ENCODE data around the gene CDYL.
A peak's percentile ranks its signal among the peaks of the same experiment; 100 is the strongest.
"Not testable (repeated sequence)": the region's sequence is repeated elsewhere in the genome, so short reads cannot be mapped to it uniquely, and the experiment has no call there.

The CDYL gene

DNA sequence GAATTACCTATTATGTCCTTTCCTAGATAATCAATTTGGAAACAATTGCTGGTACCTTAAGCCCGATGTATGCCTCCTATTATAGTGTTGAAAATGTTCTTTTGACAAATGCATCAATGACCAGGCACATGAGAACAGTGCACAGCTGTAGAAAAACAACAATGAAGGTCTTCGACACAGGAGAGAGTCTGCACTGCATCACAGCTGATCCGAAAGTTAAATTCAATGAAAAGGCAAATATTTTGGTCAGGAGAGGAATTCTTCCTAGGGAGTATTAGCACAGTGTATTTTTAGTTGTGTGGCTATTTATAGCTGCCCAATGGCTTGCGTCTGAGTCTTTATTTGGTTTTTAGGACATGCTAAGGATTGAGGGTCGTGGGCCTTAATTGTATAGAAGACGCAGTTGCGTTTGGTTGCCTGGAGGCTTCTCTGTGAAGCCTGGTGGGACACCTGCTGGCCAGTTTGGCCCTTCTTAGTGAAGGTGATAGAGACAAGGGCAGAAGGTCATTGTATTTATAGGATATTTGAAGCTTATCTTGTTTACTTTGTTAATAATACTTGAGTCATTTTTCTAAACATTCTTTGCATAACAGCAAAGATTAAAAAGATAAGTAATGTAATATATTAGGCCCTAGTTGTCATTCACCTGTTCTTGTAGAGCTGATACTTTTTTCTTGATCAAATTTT is 72.3 kb downstream of the CDYL start:
- peak; percentile 6 for DNase-seq

DNA sequence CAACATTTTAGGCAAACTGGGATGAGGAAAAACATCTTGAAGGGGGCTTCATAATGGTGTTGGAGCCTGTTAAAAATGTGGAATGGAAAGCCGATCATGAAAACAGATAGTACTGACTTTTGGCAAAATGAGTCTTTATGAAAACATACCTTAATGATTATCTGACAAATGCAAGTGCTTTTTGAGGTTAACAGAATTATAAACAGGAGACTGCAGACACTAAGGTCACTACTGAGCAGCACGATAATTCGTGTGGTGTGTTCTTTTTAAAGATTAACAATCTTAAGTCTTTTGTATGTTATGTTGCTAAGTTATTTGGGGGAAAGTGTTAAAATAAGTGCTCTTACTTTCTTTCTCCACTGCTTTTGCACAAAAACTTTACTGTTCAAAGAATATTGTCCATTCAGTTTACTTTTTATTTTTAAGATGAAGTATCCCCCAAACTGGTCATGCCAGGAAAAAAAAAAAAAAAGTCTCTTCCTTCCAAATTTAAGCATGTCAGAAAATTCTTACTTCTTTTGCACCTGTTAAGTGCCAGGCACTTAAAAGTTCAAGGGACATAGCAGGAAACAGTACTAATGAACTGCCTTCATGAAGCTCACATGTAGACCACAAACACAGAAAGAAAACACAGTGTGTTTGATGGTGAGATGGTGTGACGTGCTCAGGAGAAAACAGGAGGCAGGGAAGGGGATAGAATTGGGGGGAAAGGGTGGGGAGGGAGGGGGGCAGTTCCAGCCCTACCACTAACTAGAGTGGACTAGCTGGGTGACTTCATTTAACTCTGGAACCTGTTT is 73.2 kb downstream of the CDYL start:
- DNase-seq, result no peak

DNA sequence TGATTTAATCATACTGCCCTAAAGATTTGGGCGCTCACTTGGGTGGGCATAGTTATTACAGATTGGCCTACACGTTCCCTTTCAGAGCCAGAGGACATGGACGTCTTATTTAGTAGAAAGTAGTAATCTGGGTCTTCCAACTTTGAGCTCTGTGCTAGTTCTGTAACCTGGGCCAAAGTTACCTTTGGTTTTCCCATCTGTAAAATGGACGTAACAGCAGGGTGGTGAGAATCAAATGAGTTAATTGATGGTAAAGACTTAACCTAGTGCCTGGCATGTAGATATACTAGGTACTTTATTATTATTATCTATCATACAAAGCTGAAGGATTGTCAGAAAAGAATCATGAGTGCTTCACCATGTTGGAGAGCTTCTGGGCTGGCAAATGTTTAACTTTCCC is 74.8 kb downstream of the CDYL start:
- no peak for DNase-seq

DNA sequence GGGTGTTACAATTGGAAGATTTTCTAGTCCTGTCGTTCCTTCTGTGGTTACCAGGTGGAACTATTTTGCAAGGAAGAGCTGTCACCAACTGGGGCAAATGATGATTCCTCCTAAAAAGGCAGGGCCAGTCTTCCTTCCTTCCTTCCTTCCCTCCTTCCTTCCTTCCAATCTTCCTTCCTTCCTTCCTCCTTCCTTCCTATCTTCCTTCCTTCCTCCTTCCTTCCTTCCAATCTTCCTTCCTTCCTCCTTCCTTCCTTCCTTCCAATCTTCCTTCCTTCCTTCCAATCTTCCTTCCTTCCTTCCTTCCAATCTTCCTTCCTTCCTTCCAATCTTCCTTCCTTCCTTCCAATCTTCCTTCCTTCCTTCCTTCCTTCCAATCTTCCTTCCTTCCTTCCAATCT is 76.0 kb downstream of the CDYL start:
- DNase-seq, result not testable (repeated sequence)

DNA sequence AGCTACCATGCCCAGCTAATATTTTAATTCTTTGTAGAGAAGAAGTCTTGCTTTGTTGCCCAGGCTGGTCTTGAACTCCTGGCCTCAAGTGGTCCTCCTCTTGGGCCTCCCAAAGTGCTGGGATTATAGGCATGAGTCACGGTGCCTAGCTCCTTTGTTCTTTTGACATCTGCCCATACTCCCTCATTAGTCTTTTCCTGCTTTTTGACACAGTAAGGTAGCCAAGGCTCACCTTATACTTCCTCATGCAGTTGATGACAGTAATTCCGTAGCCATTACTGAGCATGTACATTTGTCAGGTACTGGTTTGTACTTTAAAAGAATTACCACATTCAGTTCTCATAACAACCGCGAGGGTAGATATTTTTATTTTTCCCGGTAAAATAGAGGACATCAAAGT is 76.7 kb downstream of the CDYL start:
- no peak for DNase-seq

DNA sequence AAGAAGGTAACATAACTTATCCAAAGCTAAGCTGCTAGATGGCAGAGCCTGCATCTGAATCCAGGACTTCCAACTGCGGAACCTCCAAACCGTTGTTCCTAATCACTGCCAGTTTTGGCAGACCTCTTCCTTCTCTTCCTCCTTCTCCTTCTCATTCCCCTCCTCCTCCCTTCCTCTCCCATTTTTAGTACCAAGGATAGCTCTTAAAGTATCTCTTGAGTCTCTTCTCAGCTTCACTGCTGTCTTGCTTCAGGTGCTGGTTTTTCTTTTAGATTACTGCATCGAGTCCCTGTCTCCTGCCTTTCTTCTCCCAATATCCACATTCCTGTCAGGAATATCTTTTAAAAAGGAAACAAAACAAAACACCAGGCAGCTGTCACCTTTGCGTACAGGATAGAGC is 77.1 kb downstream of the CDYL start:
- no peak for DNase-seq

DNA sequence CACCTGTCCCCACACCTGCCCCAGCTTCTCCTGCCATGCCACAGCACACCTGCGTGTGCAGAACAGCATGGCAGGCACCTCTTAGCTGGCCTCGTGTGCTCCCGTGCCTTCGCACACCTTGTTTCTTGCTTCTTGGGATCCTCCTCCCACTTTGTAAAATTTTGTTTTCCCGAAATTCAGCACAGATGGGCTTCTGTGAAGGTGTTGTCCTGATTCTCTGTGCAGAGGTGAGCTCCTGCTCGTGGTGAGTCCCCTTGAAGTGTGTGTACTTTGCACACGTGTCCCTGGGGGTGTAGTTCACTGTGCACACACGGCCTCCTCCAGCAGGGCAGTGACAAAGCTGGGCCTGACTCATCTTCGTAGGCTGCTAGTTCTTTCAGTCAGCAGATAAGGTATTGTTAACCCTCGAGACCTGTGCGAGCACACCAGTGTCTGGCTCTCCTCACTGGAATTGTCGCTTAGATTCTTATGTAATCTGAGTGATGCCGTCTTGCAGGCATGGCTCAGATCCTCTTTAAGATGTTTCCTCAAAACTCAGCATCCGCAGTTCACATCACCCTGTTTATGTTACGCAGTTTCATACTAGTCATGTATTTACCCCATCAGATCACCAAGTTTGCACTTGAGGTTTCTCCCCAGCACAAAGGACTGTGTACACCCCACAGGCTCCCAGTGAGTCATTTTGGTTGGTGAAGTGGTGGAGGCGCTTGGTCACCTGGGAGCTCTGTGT is 77.7 kb downstream of the CDYL start:
- no peak for DNase-seq

DNA sequence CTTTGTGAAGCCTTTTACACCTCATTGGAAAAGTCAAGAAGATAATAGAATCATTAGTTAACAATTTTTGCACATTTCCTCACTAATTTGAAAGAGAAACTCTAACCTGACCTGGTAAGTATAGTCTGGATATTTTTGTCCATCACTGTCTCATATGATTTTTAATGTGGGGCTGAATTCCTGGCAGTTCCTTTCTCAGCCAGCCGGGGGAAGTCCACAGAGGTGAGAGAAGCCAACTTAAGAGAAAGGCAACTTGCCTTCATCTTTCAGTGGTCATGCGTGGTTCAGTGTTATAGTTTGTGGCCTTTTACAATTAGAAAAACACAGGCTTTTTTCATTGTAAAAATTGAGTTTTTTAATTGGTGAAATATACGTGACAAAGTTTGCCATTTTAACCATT is 80.6 kb downstream of the CDYL start:
- no peak for DNase-seq

DNA sequence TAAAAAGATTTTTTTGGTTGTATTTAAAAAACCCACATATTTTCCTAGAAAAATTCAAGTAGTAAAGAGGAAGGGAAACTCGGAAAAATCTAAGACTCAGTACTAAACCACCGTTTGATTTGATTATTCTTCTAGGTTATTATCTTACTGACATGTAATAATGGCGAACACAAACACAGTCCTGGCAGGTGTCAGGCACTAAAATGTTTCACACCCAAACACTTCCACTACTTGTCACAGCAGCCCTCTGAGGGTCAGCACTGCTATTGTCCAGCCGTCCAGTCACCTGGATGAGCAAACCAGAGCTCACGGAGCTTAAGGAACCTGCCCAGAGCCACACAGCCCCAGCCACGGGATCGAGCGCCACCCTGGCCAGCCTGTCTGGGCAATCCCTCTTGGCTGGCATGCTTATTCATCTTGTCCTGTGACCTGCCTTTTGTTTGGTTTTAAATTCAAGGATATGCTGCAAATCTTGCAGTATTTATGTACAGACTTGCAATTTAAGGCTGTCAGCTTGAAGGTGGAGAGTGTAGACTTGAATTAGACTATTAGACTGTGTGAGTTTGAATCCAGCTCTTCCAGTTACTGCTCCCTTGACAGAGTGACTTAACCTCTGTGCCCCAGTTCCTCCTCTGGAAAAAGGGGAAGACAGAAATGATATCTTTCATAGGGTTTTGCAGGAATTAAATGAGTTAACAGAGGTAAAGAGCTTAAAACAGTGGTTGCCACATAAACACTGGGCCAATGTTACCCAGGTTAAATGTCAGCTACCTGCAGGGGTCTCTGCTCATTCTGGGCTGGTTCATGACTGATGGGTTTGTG is 82.2 kb downstream of the CDYL start:
- no peak for DNase-seq

DNA sequence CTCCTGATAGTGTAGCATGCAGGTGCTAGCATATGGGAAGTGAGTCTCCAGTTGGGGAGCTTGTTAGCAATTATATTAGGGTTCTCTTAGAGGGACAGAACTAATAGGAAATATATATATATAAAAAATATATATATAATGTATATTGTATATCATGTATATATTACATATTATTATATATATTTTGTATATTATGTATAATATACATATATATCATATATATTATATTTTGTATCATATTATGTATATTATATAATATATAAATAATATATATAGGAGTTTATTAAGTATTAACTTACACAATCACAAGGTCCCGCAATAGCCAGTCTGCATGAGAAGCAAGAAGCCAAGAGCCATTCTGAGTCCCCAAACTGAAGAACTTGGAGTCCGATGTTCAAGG is 84.2 kb downstream of the CDYL start:
- DNase-seq, result no peak

DNA sequence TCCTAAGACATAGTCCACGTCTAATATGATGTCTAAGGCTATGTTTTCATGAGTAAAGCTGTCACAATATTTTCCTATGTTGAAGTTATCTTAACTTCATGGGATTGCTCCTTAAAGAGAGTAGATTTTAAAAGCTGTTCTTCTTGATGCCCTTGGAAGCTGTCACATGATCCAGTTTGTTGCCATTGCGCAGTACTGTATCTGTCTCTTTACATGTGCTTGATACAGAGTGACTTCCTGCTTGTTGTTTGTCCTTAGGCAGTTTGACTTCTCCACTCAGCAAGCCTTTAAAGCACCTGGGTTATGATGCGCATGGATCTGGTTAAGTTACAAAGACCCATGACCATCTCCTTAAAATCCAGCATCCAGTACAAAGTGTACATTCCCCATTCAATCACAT is 85.4 kb downstream of the CDYL start:
- DNase-seq, result no peak

DNA sequence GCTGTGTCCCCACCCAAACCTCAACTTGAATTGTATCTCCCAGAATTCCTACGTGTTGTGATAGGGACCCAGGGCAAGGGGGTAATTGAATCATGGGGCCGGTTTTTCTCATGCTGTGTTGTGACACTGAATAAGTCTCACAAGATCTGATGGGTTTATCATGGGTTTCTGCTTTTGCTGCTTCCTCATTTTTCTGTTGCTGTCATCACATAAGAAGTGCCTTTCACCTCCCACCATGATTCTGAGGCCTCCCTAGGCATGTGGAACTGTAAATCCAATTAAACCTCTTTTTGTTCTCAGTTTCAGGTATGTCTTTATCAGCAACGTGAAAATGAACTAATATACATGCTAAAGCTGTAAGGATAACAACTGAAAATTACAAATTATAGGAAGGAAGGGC is 88.3 kb downstream of the CDYL start:
- no peak for DNase-seq

DNA sequence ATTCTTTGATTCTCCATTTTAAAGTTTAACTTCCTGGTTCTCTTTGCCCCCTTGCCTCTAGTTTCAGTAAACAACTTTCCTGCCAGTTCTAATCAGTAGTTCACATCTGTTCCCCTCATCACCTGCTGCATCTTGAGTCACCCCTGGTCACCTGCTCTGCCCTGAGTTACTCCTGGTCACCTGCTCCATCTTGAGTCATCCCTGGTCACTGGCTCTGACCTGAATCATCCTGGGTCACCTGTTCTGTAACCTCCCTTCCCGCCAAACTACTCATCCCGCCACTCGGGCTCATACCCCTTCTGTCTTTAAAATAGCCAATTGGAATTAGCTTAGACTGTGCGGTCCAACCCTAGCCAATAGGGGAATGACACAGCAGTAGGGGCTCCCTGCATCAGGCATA is 88.8 kb downstream of the CDYL start:
- DNase-seq, result not testable (repeated sequence)

DNA sequence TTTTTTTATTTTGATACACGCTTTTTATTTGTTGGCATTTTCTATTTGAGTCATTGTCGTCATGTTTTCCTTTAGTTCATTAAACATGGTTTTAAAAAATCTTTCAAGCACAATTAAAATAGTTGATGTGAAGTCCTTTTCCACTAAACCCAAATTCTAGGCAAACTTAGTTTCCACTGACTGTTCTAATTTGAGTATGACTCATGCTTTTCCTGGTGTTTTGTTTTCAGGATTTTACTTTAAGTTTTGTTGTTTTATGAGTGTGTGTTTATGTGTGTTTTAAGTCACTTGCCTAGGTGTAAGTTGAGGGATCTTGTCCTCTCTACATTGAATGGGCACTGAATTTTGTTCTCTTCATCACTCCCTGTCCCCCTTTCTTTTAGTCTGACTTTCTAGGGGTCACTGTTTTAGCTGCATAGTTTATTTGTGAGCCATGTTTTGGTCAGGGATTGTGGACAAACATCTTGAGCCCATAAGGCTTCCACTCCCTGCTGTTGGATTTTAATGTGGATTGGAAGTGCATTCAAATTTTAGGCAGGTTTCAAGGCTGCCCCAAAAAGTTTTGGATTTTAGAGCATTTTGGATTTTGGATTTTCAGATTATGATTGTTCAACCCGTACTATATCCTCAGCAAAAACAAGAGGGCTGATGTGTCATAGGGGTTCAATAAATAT is 94.8 kb downstream of the CDYL start:
- DNase-seq, result no peak

DNA sequence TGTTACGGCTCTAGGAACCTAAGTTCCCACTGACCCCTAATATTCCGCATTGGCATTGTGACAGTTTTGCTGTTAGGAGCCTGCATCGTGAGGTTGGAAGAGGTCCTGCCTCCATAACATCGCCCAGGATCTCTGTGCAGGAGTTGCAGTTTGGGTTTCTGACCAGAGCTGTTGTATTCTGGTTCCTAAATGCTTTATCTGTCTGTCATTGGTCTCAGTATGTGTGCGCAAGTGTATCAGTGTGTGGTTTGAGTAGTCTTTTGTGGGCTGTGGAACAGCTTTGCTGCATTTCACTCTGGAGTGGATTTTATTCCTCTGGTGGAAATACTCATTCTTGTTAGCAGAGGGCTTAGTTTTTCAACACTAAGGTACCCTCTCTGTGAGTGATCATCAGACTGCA is 95.6 kb downstream of the CDYL start:
- DNase-seq, result no peak

DNA sequence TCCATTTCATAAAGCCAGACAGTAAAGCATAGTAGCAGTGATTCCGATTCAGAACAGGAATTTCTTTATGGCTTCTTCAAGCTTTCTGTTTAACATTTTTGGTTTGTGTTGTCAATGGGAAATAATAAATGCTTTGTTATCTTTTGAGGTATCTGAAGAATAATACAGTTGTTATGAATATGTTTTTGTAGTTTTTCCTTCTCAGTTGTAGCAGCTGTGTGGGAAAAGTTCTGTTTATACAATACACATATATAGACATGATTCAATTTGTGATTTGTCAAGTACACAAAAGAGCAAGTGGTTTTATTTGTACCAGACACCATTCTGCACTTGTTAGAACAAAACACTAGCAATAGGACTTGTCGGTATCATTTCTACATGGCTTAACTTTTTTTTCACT is 96.6 kb downstream of the CDYL start:
- DNase-seq, result no peak

DNA sequence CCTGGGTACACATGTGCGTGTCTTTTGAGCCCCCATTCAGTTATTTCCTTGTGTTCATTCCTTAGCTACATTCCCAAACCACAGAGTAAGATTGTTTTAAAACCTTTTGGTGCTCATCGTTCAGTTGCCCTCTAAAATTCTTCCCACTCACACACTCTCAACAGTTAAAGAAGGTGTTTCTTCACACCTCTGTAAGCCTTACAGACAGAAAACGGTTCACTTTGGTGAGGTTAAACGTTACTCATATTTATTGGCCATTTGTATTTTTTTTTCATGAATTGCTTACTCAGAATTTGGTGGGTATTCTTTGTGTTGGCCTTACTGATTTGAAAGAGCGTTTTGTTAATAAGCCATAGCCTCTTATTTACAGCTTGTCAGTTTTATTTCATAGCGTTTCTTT is 97.7 kb downstream of the CDYL start:
- DNase-seq, result no peak

DNA sequence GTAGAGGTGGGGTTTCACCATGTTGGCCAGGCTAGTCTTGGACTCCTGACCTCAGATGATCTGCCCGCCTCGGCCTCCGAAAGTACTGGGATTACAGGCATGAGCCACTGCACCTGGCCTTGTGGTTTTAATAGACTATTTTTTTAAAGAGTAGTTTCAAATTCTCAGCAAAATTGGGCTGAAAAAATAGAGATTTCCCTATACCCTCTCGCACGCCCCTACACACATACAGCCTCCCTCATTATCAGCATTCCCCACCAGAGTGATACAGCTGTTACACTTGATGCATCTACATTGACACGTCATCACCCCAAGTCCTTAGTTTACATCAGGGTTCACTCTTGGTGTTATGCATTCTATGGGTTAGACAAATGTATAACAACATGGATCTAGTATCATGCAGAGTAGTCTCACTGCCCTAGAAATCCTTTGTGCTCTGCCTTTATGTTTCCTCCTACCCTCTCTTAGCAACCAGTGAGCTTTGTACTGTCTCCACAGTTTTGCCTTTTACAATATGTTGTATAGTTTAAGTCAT is 103.6 kb downstream of the CDYL start:
- no peak for DNase-seq

DNA sequence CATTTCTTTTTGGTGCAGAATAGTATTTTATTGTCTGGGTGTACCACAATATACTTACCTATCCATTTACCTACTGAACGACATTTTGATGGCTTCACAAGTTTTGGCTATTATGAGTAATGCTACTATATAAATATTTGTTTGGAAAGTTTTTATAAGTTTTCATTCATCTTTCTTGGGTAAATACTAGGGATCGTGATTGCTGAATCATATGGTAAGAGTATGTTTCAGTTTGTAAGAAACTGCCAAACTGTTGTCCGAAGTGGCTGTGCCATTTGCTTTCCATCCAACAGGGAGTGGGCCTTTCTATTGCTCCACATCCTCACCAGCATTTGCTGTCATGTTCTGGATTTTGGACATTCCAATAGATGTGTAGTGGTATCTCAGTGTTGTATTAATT is 104.2 kb downstream of the CDYL start:
- DNase-seq, result no peak

DNA sequence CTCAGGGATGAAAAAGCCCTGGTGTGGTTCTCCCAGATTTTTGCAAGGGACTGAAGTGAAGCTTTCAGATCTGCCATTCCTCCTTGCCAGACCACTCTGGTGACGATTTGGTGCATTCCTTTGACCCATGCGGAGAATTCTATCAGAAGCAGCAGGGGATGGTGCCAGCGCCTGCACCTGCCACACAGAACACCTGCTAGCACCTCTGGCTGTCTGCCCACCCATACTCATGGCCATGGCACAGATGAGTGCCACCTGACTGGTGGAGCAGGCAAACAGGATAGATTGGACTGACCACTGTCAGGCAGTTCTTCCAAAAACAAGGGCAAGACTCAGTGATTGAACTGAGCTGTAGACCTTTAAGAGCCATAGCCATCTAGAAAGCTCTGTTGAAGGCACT is 107.1 kb downstream of the CDYL start:
- no peak for DNase-seq

DNA sequence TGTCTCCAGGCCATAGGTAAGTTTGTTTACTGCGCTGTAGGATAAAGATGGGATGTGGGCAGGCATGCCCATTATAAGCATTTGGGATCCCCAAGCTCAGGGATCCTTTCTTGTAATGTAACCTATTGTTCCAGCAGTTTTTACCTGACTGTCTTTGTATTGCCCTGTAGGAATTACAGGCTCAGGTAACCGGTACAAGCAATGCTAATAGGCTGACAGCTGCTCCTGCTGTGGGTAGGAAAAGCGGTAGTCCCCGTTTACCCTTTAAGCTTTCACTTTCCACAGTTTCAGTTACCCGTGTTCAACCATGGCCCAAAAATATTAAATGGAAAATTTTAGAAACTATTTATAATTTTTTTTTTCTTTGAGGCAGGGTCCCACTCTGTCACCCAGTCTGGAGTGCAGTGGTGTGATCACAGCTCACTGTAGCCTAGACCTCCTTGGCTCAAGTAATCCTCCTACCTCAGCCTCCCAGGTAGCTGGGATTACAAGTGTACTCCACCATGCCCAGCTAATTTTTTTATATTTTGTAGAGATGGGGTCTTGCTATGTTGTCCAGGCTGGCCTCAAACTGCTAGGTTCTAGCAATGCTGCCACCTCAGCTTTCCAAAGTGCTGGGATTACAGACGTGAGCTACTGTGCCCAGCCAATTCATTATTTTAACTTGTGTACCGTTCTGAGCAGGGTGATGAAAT is 108.6 kb downstream of the CDYL start:
- DNase-seq, result no peak

Measured in CD4-positive, alpha-beta T cell treated with Interleukin-6 for 4 hours (primary cell).